Lower lobe of right lung (tissue), 2 donors: ENCODE data around the gene KAT7. TPM values are rescaled to one million over a fixed set of nuclear protein-coding genes. Genes with fewer than 3 reads are reported as not detected.
A peak's percentile ranks its signal among the peaks of the same experiment; 100 is the strongest.

Experiments
- ATAC-seq, 2 donors: fragments of 200-7000 bp; cut with Tn5 transposase; one replicate each; pipeline ENCODE4 v1.9.1; 2020 to 2022; ENCODE audit warnings: mild to moderate bottlenecking in 2 of 2, moderate library complexity in 2 of 2
- DNase-seq: peaks from one replicate; pipeline ENCODE4 v3.0.0-alpha.2; 2020
- H3K27ac ChIP-seq: fragments of 200-600 bp; one replicate; pipeline ENCODE4 v1.8.0; 2022
- H3K27me3 ChIP-seq: fragments of 200-600 bp; one replicate; pipeline ENCODE4 v1.8.0; 2022; ENCODE audit warnings: low read depth
- H3K36me3 ChIP-seq: fragments of 200-600 bp; one replicate; pipeline ENCODE4 v1.8.0; 2022; ENCODE audit warnings: mild to moderate bottlenecking
- H3K4me1 ChIP-seq: fragments of 200-600 bp; one replicate; pipeline ENCODE4 v1.8.0; 2022
- H3K4me3 ChIP-seq: fragments of 200-600 bp; one replicate; pipeline ENCODE4 v1.8.0; 2022; ENCODE audit warnings: mild to moderate bottlenecking
- H3K9me3 ChIP-seq: fragments of 200-600 bp; one replicate; pipeline ENCODE4 v1.8.0; 2022
- CTCF ChIP-seq: fragments of 200-600 bp; IDR thresholded peaks from one replicate; pipeline ENCODE4 v1.8.0; 2022; ENCODE audit warnings: antibody characterized with exemption, mild to moderate bottlenecking
- intact Hi-C: fragments of 100-400 bp; cut with DNase I; formaldehyde crosslinking; loops from one replicate; pipeline ENCODE4 v1.11.0; 2022
- total RNA-seq: library from RNA; stranded (reverse); fragmentation: NEBNext Ultra II Directional; extraction: Animal tissue kit (Norgen Biotek cat#: 25700); gene quantifications from one replicate; pipeline ENCODE4 v1.2.1, GENCODE V29; 2021
- donor health status: DM: no; HTN: yes; CAD: no; lungs with severe emphysema.

KAT7 gene
- total RNA-seq, 1 donor from 2014 or later = 56.7 TPM

- peaks cover 72% of the 10 kb centered on the region for H3K36me3 ChIP-seq
- intact Hi-C loops = no loop called here
Measured at GRCh38 chr17:49829026-49829425, 40.5 kb downstream of the KAT7 start.

GRCh38 chr17:49830605-49831004 is 42.1 kb downstream of the KAT7 start:
- peaks cover 62% of the 10 kb centered on the region for H3K36me3 ChIP-seq
- H3K9me3 ChIP-seq = no peaks in the 10 kb centered on the region
- no peak for ATAC-seq
- no peak overlapping the region for H3K27ac ChIP-seq
- H3K27me3 ChIP-seq = no peaks in the 10 kb centered on the region
- intact Hi-C loops = no loop called here
- no peak for DNase-seq
- no peak for TF ChIP-seq CTCF
- H3K4me3 ChIP-seq = no peak overlapping the region
- peaks cover 25% of the 10 kb centered on the region for H3K4me1 ChIP-seq

More at GRCh38 chr17:49829026-49829425, 40.5 kb downstream of the KAT7 start:
- no peak for TF ChIP-seq CTCF
- Histone ChIP-seq H3K9me3 (no peaks in the 10 kb centered on the region), H3K4me1 (peaks cover 9% of the 10 kb centered on the region), H3K27me3 (no peaks in the 10 kb centered on the region), H3K27ac (no peak overlapping the region), H3K4me3 (no peak overlapping the region)
- ATAC-seq (no peak), DNase-seq (no peak)

- peaks cover 43% of the 10 kb centered on the region for H3K4me1 ChIP-seq
- H3K36me3 ChIP-seq = peaks cover 38% of the 10 kb centered on the region
- peak overlapping the region; percentile 2 for H3K27ac ChIP-seq
- TF ChIP-seq CTCF = no peak
- no peak for ATAC-seq
- H3K27me3 ChIP-seq = no peaks in the 10 kb centered on the region
- intact Hi-C loops = no loop called here
- no peaks in the 10 kb centered on the region for H3K9me3 ChIP-seq
- H3K4me3 ChIP-seq = no peak overlapping the region
- no peak for DNase-seq
Measured at GRCh38 chr17:49832840-49833599, 44.5 kb downstream of the KAT7 start.

- H3K4me1 ChIP-seq = peaks cover 43% of the 10 kb centered on the region
- no peak for TF ChIP-seq CTCF
- no peak overlapping the region for H3K4me3 ChIP-seq
- H3K36me3 ChIP-seq = peaks cover 28% of the 10 kb centered on the region
- intact Hi-C loops = no loop called here
- H3K27me3 ChIP-seq = no peaks in the 10 kb centered on the region
- ATAC-seq (no peak), DNase-seq (no peak)
- H3K9me3 ChIP-seq = no peaks in the 10 kb centered on the region
- peak overlapping the region; percentile 67 for H3K27ac ChIP-seq
Measured at GRCh38 chr17:49834118-49834743, 45.8 kb downstream of the KAT7 start.

GRCh38 chr17:49835472-49835871 is 47.0 kb downstream of the KAT7 start:
- Histone ChIP-seq H3K27ac (peak overlapping the region; percentile 67), H3K9me3 (no peaks in the 10 kb centered on the region), H3K4me1 (peaks cover 43% of the 10 kb centered on the region), H3K4me3 (no peak overlapping the region), H3K27me3 (no peaks in the 10 kb centered on the region), H3K36me3 (peaks cover 21% of the 10 kb centered on the region)
- ATAC-seq (peak; percentile 42 to 59), DNase-seq (no peak)
- intact Hi-C loops = no loop called here
- TF ChIP-seq CTCF = no peak
